OCI-LY1 (cell line): ENCODE measurements around the gene TGFB1.

ENCODE experiments used
- H2AFZ ChIP-seq: fragments of 200-600 bp; sonication (generic), shearing (Covaris generic); 2 replicates; pipeline ENCODE4 v1.6.0; 2014; ENCODE audit warnings: antibody characterized with exemption, mild to moderate bottlenecking, low read length
- H3F3A ChIP-seq: fragments of 200-600 bp; sonication (generic), shearing (Covaris generic); 2 replicates; pipeline ENCODE4 v1.6.0; 2014; ENCODE audit warnings: mild to moderate bottlenecking, antibody characterized with exemption, low read length, moderate library complexity; ENCODE audit not compliant: insufficient read depth
- H3K27ac ChIP-seq: fragments of 200-600 bp; sonication (generic); 2 replicates; pipeline ENCODE4 v1.5.1; 2014; ENCODE audit warnings: low read length, mixed run types, mild to moderate bottlenecking, low read depth; ENCODE audit not compliant: poor library complexity, severe bottlenecking
- H3K27me3 ChIP-seq: fragments of 200-600 bp; sonication (generic); 2 replicates; pipeline ENCODE4 v1.6.0; 2014; ENCODE audit warnings: antibody characterized with exemption, mild to moderate bottlenecking, low read length, moderate library complexity; ENCODE audit not compliant: insufficient read depth
- H3K36me3 ChIP-seq: fragments of 200-600 bp; sonication (generic); 2 replicates; pipeline ENCODE4 v1.6.1; 2014; ENCODE audit warnings: mild to moderate bottlenecking, antibody characterized with exemption, low read length, moderate library complexity, mixed read lengths; ENCODE audit not compliant: insufficient read depth
- H3K4me1 ChIP-seq: fragments of 200-600 bp; sonication (generic); 2 replicates; pipeline ENCODE4 v1.5.1; 2014; ENCODE audit warnings: mild to moderate bottlenecking, low read length, moderate library complexity; ENCODE audit not compliant: insufficient read depth, severe bottlenecking
- H3K4me2 ChIP-seq: fragments of 200-600 bp; sonication (generic), shearing (Covaris generic); 2 replicates; pipeline ENCODE4 v1.6.1; 2014; ENCODE audit warnings: low read length
- H3K4me3 ChIP-seq: fragments of 200-600 bp; sonication (generic); 2 replicates; pipeline ENCODE4 v1.5.1; 2014; ENCODE audit warnings: low read length, low read depth, mild to moderate bottlenecking, mixed read lengths; ENCODE audit not compliant: poor library complexity, severe bottlenecking
- H3K79me2 ChIP-seq: fragments of 200-600 bp; shearing (Covaris generic); 2 replicates; pipeline ENCODE4 v1.6.1; 2016; ENCODE audit warnings: mixed run types, low read length, mixed read lengths; ENCODE audit not compliant: insufficient read depth
- H3K9ac ChIP-seq: fragments of 200-600 bp; sonication (generic), shearing (Covaris generic); 2 replicates; pipeline ENCODE4 v1.6.1; 2014; ENCODE audit warnings: mild to moderate bottlenecking, low read length, mixed read lengths
- H3K9me2 ChIP-seq: fragments of 200-600 bp; sonication (generic), shearing (Covaris generic); 2 replicates; pipeline ENCODE4 v1.6.1; 2014; ENCODE audit warnings: low read depth, mild to moderate bottlenecking, low read length, mixed read lengths
- H3K9me3 ChIP-seq: fragments of 200-600 bp; shearing (Covaris generic); 2 replicates; pipeline ENCODE4 v1.6.1; 2014; ENCODE audit warnings: low read length, mixed read lengths
- H4K20me1 ChIP-seq: fragments of 200-600 bp; sonication (generic), shearing (Covaris generic); 2 replicates; pipeline ENCODE4 v1.6.0; 2016; ENCODE audit warnings: mild to moderate bottlenecking, low read length; ENCODE audit not compliant: insufficient read depth
- EZH2 ChIP-seq: fragments of 200-600 bp; sonication (generic), shearing (Covaris generic); IDR thresholded peaks from 2 replicates; pipeline ENCODE4 v1.8.0; 2017; ENCODE audit warnings: borderline replicate concordance, mixed run types, mild to moderate bottlenecking, antibody characterized with exemption, low read length, moderate library complexity, mixed read lengths
- TF ChIP-seq, protein P1 (sequence below): fragments of 200-600 bp; sonication (generic), shearing (Covaris generic); IDR thresholded peaks from 2 replicates; pipeline ENCODE4 v1.5.1; 2017; ENCODE audit warnings: mild to moderate bottlenecking, antibody characterized with exemption, low read length, moderate library complexity, mixed read lengths

Gene TGFB1

DNA sequence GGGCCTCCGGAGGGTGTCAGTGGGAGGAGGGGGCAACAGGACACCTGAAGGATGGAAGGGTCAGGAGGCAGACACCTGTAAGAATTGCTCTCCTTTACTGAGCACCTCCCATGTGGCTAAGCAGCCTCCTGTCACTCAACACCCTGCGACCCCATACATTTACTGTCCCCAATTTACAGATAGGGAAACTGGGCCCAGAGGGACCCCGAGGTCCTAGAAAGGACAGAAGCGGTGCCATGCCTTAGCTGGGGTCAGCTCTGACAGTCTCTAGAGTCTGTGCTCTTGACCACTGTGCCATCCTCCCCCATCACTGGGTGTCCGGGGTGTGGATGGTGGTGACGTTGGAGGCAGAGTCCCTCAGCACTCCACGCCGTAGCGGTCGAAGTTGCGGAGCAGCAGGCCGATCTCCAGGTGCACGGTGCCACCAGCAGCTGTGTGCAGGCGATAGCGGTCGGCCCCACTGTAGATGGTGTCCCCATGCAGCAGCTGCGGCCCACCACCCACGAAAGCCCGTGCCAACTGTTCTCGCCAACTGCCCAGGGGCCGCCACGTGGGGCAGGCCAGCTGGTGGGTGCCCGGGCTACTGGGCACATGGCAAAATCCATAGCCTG lies 726 bp upstream of the TGFB1 start:
- H3K4me2 ChIP-seq = peak overlapping the region; percentile 90
- H3K27me3 ChIP-seq = no peaks in the 10 kb centered on the region
- no peak overlapping the region for H2AFZ ChIP-seq
- no peaks in the 10 kb centered on the region for H4K20me1 ChIP-seq
- peaks cover 22% of the 10 kb centered on the region for H3K4me1 ChIP-seq
- no peaks in the 10 kb centered on the region for H3K9me2 ChIP-seq
- TF ChIP-seq, protein P1, sequence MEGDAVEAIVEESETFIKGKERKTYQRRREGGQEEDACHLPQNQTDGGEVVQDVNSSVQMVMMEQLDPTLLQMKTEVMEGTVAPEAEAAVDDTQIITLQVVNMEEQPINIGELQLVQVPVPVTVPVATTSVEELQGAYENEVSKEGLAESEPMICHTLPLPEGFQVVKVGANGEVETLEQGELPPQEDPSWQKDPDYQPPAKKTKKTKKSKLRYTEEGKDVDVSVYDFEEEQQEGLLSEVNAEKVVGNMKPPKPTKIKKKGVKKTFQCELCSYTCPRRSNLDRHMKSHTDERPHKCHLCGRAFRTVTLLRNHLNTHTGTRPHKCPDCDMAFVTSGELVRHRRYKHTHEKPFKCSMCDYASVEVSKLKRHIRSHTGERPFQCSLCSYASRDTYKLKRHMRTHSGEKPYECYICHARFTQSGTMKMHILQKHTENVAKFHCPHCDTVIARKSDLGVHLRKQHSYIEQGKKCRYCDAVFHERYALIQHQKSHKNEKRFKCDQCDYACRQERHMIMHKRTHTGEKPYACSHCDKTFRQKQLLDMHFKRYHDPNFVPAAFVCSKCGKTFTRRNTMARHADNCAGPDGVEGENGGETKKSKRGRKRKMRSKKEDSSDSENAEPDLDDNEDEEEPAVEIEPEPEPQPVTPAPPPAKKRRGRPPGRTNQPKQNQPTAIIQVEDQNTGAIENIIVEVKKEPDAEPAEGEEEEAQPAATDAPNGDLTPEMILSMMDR = no peak
- no peak for TF ChIP-seq EZH2
- H3K27ac ChIP-seq = peak overlapping the region; percentile 31
- H3K4me3 ChIP-seq = peak overlapping the region; percentile 98
- H3K36me3 ChIP-seq = no peaks in the 10 kb centered on the region
- H3K79me2 ChIP-seq = peaks cover 14% of the 10 kb centered on the region
- peak overlapping the region; percentile 44; the same call in 1 of the 2 replicates for H3K9ac ChIP-seq
- no peaks in the 10 kb centered on the region for H3F3A ChIP-seq
- H3K9me3 ChIP-seq = no peaks in the 10 kb centered on the region

DNA sequence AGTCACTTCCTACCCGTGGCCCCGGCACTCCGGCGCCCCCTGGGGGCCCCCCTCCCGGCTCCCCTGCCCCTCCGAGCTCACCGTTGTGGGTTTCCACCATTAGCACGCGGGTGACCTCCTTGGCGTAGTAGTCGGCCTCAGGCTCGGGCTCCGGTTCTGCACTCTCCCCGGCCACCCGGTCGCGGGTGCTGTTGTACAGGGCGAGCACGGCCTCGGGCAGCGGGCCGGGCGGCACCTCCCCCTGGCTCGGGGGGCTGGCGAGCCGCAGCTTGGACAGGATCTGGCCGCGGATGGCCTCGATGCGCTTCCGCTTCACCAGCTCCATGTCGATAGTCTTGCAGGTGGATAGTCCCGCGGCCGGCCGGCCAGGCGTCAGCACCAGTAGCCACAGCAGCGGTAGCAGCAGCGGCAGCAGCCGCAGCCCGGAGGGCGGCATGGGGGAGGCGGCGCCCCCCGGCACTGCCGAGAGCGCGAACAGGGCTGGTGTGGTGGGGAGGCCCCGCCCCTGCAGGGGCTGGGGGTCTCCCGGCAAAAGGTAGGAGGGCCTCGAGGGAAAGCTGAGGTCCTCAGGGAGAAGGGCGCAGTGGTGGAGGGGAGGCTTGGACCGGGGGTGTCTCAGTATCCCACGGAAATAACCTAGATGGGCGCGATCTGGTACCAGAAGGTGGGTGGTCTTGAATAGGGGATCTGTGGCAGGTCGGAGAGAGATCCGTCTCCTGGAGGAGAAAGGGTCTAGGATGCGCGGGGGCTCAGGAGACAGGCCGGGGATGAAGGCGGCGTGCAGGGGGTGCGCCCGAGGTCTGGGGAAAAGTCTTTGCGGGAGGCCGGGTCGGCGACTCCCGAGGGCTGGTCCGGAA lies 885 bp downstream of the TGFB1 start:
- H2AFZ ChIP-seq = no peak overlapping the region
- H3K79me2 ChIP-seq = peaks cover 14% of the 10 kb centered on the region
- H3K27ac ChIP-seq = peak overlapping the region; percentile 65
- TF ChIP-seq EZH2 = no peak
- TF ChIP-seq, protein P1 = peak; percentile 79
- peak overlapping the region; percentile 98 for H3K9ac ChIP-seq
- H3K27me3 ChIP-seq = no peaks in the 10 kb centered on the region
- peak overlapping the region; percentile 98 for H3K4me3 ChIP-seq
- H3K4me2 ChIP-seq = peak overlapping the region; percentile 90
- H3F3A ChIP-seq = no peaks in the 10 kb centered on the region
- H3K4me1 ChIP-seq = peaks cover 22% of the 10 kb centered on the region
- no peaks in the 10 kb centered on the region for H4K20me1 ChIP-seq
- no peaks in the 10 kb centered on the region for H3K9me2 ChIP-seq
- peaks cover 5% of the 10 kb centered on the region; the same call in 1 of the 2 replicates for H3K36me3 ChIP-seq
- no peaks in the 10 kb centered on the region for H3K9me3 ChIP-seq

DNA sequence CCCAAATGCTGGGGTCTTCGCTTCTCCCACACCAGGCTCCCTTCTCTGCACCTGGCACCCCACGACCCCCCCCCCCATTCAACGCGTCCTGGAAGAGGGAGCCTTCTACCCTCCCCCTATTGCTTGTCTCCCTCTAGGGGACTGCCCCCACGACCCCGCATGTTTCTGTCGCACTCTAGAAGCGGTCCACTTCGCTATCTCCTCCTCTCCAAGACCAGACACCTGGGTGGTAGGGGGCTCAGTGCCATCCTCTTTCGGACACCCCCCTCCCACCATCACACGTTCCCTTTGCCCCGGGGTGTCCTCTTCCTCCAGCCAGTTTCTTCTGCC lies 1.5 kb downstream of the TGFB1 start:
- H3K9ac ChIP-seq = peak overlapping the region; percentile 98
- H4K20me1 ChIP-seq = no peaks in the 10 kb centered on the region
- TF ChIP-seq, protein P1 = no peak
- TF ChIP-seq EZH2 = no peak
- H3K4me2 ChIP-seq = peak overlapping the region; percentile 90
- H3K4me3 ChIP-seq = peak overlapping the region; percentile 98
- no peaks in the 10 kb centered on the region for H3K9me2 ChIP-seq
- H3K9me3 ChIP-seq = no peaks in the 10 kb centered on the region
- H2AFZ ChIP-seq = no peak overlapping the region
- H3K27me3 ChIP-seq = no peaks in the 10 kb centered on the region
- peaks cover 5% of the 10 kb centered on the region; the same call in 1 of the 2 replicates for H3K36me3 ChIP-seq
- H3K4me1 ChIP-seq = peaks cover 22% of the 10 kb centered on the region
- peak overlapping the region; percentile 65 for H3K27ac ChIP-seq
- H3F3A ChIP-seq = no peaks in the 10 kb centered on the region
- peaks cover 14% of the 10 kb centered on the region for H3K79me2 ChIP-seq
